HG03175 (cell line): Measurements from ENCODE around the gene PTH1R.

Experiments
- ATAC-seq: cut with Tn5 transposase; IDR thresholded peaks from one replicate; pipeline ENCODE4 v1.9.1; 2021; ENCODE audit warnings: mild to moderate bottlenecking, moderate library complexity; ENCODE audit not compliant: unreplicated experiment

PTH1R gene

GRCh38 chr3:46897031-46897430 is 19.5 kb downstream of the PTH1R start:
- no peak for ATAC-seq

- ATAC-seq: no peak
Observed at GRCh38 chr3:46897829-46898320, 20.4 kb downstream of the PTH1R start.

GRCh38 chr3:46898321-46899150 is 21.0 kb downstream of the PTH1R start:
- no peak for ATAC-seq

- no peak for ATAC-seq
Observed at GRCh38 chr3:46899151-46900006, 21.9 kb downstream of the PTH1R start.

- ATAC-seq: no peak
Observed at GRCh38 chr3:46900007-46900292, 22.4 kb downstream of the PTH1R start.

- no peak for ATAC-seq
Observed at GRCh38 chr3:46900356-46900755, 22.8 kb downstream of the PTH1R start.

- no peak for ATAC-seq
Observed at GRCh38 chr3:46901061-46901460, 23.5 kb downstream of the PTH1R start.

GRCh38 chr3:46901591-46902187 is 24.2 kb downstream of the PTH1R start:
- ATAC-seq: no peak

GRCh38 chr3:46902188-46902631 is 24.7 kb downstream of the PTH1R start:
- no peak for ATAC-seq

GRCh38 chr3:46903341-46904302 is 26.1 kb downstream of the PTH1R start:
- ATAC-seq: no peak

GRCh38 chr3:46904303-46905212 is 27.0 kb downstream of the PTH1R start:
- ATAC-seq: no peak

- no peak for ATAC-seq
Observed at GRCh38 chr3:46905213-46905560, 27.7 kb downstream of the PTH1R start.

GRCh38 chr3:46905661-46906451 is 28.3 kb downstream of the PTH1R start:
- ATAC-seq: no peak

GRCh38 chr3:46906471-46907058 is 29.0 kb downstream of the PTH1R start:
- ATAC-seq: no peak

- no peak for ATAC-seq
Observed at GRCh38 chr3:46907271-46907670, 29.8 kb downstream of the PTH1R start.

- no peak for ATAC-seq
Observed at GRCh38 chr3:46907960-46908293, 30.4 kb downstream of the PTH1R start.

GRCh38 chr3:46908294-46908985 is 30.9 kb downstream of the PTH1R start:
- ATAC-seq: no peak

GRCh38 chr3:46908986-46909534 is 31.5 kb downstream of the PTH1R start:
- no peak for ATAC-seq
